ENCODE measurements around the gene SCGB1C2. TPM values are rescaled to one million over a fixed set of nuclear protein-coding genes. Genes with fewer than 3 reads are reported as not detected.
"Not testable (repeated sequence)": the region's sequence is repeated elsewhere in the genome, so short reads cannot be mapped to it uniquely, and the experiment has no call there.

SCGB1C2 gene
- not detected for total RNA-seq

GRCh38 chr17:137166-137807 lies at the start of gene SCGB1C2:
SCGB1C2 (plus strand) TSS chr17:137569; CDS start chr17:137591, 22 bp downstream.
- not testable (repeated sequence) for H3K36me3 Mint-ChIP-seq; ATAC-seq; H3K9me3 Mint-ChIP-seq; H3K27ac Mint-ChIP-seq; DNase-seq (ENCODE audit: low spot score in 2 of 2)

DNA sequence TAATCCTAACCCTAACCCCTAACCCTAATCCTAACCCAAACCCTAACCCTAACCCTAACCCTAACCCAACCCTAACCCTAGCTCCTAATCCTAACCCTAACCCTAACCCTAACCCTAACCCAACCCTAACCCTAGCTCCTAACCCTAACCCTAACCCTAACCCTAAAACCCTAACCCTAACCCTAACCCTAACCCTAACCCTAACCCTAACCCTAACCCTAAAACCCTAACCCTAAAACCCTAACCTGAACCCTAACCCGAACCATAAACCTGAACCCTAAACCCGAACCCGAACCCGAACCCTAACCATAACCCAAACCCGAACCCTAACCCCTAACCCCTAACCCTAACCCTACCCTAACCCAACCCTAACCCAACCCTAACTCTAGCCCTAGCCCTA lies 24.3 kb upstream of the SCGB1C2 start:
- not testable (repeated sequence) for DNase-seq (ENCODE audit: low spot score in 2 of 2); H3K27ac Mint-ChIP-seq; H3K9me3 Mint-ChIP-seq; ATAC-seq; H3K36me3 Mint-ChIP-seq

GRCh38 chr17:118339-118917 lies 18.9 kb upstream of the SCGB1C2 start:
- H3K27ac Mint-ChIP-seq: not testable (repeated sequence)

GRCh38 chr17:133932-134331 lies 3.4 kb upstream of the SCGB1C2 start:
- not testable (repeated sequence) for H3K36me3 Mint-ChIP-seq; H3K9me3 Mint-ChIP-seq; ATAC-seq; H3K27ac Mint-ChIP-seq; DNase-seq (ENCODE audit: low spot score in 2 of 2)

More at GRCh38 chr17:118339-118917, 18.9 kb upstream of the SCGB1C2 start:
- H3K9me3 Mint-ChIP-seq, H3K36me3 Mint-ChIP-seq, ATAC-seq: not testable (repeated sequence)
- DNase-seq (ENCODE audit: low spot score in 2 of 2): peak; percentile 62 to 65

DNA sequence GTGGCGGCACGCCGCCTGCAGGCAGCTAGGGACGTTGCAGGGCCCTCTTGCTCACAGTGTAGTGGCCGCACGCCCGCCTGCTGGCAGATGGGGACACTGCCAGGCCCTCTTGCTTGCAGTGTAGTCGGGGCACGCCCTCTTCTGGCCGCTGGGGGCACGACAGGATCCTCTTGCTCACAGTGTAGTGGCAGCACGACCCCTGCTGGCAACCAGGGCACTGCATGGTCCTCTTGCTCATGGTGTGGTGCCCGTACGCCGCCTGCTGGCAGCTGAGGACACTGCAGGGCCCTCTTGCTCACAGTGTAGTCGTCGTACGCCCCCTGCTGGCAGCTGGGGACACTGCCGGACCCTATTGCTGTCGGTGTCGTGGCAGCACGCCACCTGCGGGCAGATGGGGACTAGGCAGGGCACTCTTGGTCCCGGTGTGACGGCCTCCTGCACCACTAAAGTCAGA lies 3.0 kb upstream of the SCGB1C2 start:
- peak; percentile 83 to 84 for ATAC-seq
- not testable (repeated sequence) for H3K27ac Mint-ChIP-seq, H3K9me3 Mint-ChIP-seq, H3K36me3 Mint-ChIP-seq
- peak; percentile 61 to 62 for DNase-seq (ENCODE audit: low spot score in 2 of 2)

DNA sequence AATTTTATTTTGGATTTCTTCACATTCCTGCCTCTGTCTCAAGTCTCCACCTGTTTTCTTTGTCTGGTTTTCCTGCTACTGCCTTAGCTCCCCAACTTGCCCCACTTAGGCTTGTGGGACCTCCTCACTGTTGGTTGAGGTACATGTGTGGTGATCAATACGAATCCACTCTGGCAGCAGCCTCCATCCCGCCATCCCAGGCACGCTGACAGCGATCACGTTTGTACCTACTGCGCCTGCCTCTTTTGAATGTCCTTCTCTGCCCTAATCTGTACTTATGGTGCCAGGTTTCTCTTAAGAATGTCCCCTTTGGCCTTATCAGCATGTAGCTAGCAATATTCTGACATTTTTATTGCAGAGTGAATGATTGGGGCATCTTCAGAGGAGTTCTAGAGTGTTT lies 2.3 kb upstream of the SCGB1C2 start:
- ATAC-seq; H3K9me3 Mint-ChIP-seq; DNase-seq (ENCODE audit: low spot score in 2 of 2); H3K36me3 Mint-ChIP-seq; H3K27ac Mint-ChIP-seq: not testable (repeated sequence)

GRCh38 chr17:135895-136294 lies 1.5 kb upstream of the SCGB1C2 start:
- not testable (repeated sequence) for DNase-seq (ENCODE audit: low spot score in 2 of 2); ATAC-seq; H3K36me3 Mint-ChIP-seq; H3K27ac Mint-ChIP-seq; H3K9me3 Mint-ChIP-seq

DNA sequence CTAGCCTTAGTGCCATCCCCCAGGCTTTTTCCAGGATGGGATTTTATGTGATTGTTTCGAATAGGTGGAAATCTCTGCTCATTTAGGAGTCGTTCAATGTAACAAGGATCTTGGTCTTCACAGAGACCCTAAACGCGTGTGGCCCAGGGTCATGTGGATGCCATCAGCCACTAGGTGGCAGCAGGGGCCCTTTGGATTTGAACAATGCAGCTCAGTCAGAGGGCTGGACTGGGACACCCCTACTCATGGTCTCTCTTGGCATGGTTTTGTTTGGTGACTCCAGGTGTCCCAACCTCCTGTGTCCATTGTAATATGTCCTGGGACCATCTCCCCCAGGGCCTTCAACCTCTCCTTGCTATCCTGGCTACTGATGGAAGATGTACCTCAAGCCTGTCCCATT lies 838 bp upstream of the SCGB1C2 start:
- not testable (repeated sequence) for H3K36me3 Mint-ChIP-seq, H3K9me3 Mint-ChIP-seq, H3K27ac Mint-ChIP-seq
- DNase-seq (ENCODE audit: low spot score in 2 of 2) (peak; percentile 82), ATAC-seq (peak; percentile 82 to 85)

- peak overlapping the region in 1 of 2 donors; percentile 10 for H3K27ac Mint-ChIP-seq
- not testable (repeated sequence) for ATAC-seq, H3K9me3 Mint-ChIP-seq, H3K36me3 Mint-ChIP-seq
- DNase-seq (ENCODE audit: low spot score in 2 of 2): peak; percentile 0 to 52
Observed at GRCh38 chr17:139401-140205, 2.2 kb downstream of the SCGB1C2 start.

DNA sequence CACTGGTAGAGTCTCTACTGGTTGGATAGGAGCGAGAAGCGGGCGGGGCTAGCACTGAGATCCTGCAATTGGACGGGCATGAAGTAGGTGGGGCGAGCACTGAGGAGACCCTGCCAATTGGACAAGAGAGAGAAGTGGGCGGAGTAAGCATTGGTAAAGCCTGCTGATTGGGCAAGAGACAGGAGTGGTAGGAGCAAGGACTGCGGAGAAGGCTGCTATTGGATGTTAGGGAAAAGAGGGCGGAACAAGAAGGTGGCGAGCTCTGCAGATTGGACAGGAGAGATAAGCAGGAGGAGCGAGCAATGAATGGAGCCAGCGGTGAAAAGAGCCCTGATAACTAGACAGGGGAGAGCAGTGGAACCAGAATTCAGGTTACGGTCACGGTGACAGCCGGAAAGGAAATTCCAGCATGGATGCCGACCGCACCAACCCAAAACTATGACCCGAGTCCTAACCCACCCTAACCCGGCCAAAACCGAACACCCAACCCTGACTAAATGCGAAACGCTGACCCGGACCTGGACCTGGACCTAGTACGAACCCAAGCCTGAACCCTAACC lies 4.8 kb downstream of the SCGB1C2 start:
- Mint-ChIP-seq H3K27ac (no peak overlapping the region), H3K36me3 (no peaks in the 10 kb centered on the region), H3K9me3 (no peaks in the 10 kb centered on the region)
- ATAC-seq (no peak), DNase-seq (ENCODE audit: low spot score in 2 of 2) (peak in 1 of 2 donors; percentile 40)

DNA sequence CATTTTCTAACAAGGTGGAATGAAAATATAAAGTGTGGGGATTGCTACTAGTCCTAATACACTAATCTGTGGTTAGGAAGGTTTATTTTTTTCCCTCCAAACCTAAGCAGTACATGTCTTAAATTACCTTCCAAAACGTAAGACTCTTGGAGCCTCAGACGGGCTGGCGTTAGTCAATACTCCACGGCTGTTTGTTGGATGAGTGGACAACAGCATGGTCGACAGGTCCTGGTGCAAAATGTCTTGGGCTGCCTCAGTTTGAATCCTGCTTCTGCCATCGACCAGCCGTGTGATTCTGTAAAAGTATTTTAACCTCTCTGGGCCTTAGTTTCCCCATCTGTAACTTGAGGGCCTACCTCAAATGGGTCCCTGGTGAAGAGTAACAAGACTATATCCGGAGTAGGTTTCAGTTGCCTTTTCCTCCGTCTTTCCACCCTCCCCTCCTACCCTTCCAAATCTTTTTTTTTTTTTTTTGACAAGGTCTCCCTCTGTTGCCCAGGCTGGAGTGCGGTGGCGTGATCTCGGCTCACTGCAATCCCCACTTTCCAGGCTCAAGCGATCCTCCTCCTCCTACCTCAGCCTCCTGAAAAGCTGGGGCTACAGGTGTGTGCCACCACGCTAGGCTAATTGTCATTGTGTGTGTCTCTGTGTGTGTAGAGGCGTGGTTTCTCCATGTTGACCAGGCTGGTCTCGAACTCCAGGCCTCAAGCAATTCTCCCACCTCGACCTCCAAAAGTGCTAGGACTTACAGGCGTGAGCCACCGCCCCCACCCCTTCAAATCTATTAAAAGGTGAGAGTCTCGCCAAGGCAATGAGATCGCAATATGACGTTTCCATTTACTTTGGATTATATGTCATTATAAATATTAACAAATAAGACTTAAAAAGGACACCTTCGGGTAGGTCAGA lies 5.8 kb downstream of the SCGB1C2 start:
- no peak overlapping the region for H3K27ac Mint-ChIP-seq
- H3K36me3 Mint-ChIP-seq: no peaks in the 10 kb centered on the region
- peak in 1 of 2 donors; percentile 1 for DNase-seq (ENCODE audit: low spot score in 2 of 2)
- no peak for ATAC-seq
- H3K9me3 Mint-ChIP-seq: no peaks in the 10 kb centered on the region

DNA sequence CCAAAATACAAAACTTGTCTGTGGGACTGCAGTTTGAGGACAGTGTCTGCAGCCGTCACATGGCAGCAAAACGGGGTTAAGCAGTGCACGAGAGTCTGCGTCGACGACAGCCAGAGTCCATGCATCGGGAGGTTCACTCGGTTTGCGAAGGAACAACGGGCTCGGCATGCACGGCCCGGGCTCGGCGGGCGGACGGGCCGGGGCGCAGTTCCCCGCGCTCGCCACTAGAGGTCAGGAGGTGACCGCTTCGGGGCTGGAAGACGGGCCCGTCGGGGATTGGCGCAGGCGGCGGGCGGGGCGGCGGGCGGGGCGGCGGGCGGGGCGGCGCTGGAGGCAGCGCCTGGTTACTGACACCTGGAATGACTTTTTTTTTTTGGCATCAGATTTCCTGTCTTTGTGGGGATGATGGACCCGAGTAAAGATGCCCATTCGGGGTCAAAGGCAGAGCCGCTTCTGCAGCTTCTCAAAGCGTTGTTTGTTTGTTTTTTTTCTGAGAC lies 6.5 kb downstream of the SCGB1C2 start:
- peak; percentile 78 to 97 for DNase-seq (ENCODE audit: low spot score in 2 of 2)
- Mint-ChIP-seq H3K36me3 (no peaks in the 10 kb centered on the region), H3K9me3 (no peaks in the 10 kb centered on the region), H3K27ac (no peak overlapping the region)
- ATAC-seq: peak; percentile 86 to 89

- no peak overlapping the region for H3K27ac Mint-ChIP-seq
- peak; percentile 2 to 41 for DNase-seq (ENCODE audit: low spot score in 2 of 2)
Observed at GRCh38 chr17:144936-145670, 7.7 kb downstream of the SCGB1C2 start.

GRCh38 chr17:145671-146541 lies 8.5 kb downstream of the SCGB1C2 start:
- H3K9me3 Mint-ChIP-seq: no peaks in the 10 kb centered on the region
- peak; percentile 2 to 48 for DNase-seq (ENCODE audit: low spot score in 2 of 2)
- peak overlapping the region in 1 of 2 donors; percentile 50 for H3K27ac Mint-ChIP-seq
- H3K36me3 Mint-ChIP-seq: no peaks in the 10 kb centered on the region
- no peak for ATAC-seq

More at GRCh38 chr17:144936-145670, 7.7 kb downstream of the SCGB1C2 start:
- Mint-ChIP-seq H3K36me3 (no peaks in the 10 kb centered on the region), H3K9me3 (no peaks in the 10 kb centered on the region)
- ATAC-seq: no peak

Data from activated naive CD4-positive, alpha-beta T cell treated with anti-CD3 and anti-CD28 coated beads, Interleukin-2, amount 50 U/mL, for 72 hours (primary cell).